ENCODE results near the gene TNN.

Gene TNN

DNA sequence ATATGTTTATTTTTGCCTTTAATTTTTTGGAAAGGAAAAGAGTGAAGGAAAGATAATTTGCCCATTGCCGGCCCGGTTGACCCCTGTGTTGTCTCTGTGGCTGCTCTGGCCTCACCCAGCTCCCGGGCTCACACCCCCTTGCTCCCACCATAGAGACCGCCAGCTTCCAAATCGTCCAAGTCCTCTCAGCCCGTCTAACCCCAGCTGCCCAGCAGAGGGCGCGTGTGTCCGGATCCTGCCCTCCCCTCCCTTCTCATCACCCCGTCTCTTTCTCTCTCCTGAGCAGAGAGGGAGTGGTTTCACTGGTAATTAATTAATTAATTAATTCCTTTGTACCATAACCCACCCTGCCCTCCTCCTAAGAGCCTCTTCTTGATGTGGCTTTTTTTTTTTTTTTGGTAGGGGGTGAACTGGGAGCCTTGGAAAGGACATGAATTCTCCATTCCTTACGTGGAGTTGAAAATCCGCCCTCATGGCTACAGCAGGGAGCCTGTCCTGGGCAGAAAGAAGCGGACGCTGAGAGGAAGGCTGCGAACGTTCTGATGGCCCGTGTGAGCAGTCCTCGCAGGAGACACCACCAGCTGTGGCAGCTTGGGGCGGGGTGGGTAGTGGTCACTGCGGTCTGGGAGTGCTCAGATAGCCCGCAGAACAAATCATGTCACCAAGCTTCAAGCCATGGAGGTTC is 79.0 kb downstream of the TNN start:
- DNase-seq (ENCODE audit: low read depth) = peak; percentile 50

GRCh38 chr1:175147569-175147968 is 79.9 kb downstream of the TNN start:
- DNase-seq (ENCODE audit: low read depth) = no peak

DNA sequence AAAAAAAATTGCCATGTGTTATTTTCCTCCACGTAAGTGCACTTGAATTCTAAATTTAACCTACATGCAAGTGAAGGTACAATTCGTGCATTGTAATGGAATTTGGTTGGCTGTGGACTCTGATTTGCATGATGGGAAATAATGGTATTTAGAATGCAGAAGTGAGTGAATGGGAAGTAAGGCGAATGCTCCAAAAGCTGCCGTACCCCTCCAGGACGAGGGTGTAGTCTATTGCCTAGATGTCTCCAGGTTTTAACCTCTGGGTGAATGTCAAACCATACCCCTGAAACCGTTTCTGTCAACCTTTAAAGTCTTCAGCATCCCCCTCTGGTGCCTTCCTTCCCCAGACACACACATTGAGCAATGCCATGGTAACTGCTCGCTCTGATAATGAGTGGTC is 80.4 kb downstream of the TNN start:
- no peak for DNase-seq (ENCODE audit: low read depth)

- DNase-seq (ENCODE audit: low read depth) = no peak
These were observed 83.1 kb downstream of the TNN start for GRCh38 chr1:175150596-175151319.

DNA sequence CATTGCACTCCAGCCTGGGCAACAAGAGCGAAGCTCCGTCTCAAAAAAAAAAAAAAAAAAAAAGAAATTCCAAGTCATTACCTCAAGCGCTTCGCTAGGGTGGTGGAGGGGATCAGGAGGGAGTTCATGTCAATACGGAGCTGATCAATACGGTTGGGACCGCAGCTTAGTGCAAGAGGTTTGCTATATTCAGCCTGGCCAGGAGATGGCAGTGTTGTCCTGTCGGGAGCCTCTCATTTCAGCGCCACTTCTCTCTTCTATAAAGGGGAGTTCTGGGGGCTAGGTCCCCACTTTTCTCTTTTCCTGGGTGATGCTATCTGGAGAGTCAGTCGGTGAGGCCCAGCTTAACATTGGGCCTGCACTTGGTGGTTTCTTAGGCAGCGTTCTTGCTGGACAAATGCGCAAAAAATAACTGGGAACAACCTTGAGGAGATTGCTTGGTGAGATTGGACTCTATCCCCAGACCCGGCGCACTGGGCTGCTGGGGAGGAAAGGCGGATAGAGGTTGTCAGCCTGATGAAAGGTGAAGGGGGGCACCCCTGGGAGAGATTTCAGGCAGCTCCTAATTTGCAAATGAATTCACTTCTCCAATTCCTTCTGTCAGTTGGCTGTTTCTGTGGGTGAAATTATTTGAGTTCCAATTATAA is 84.5 kb downstream of the TNN start:
- DNase-seq (ENCODE audit: low read depth) = peak; percentile 53

GRCh38 chr1:175154629-175155472 is 87.2 kb downstream of the TNN start:
- DNase-seq (ENCODE audit: low read depth) = peak; percentile 58

DNA sequence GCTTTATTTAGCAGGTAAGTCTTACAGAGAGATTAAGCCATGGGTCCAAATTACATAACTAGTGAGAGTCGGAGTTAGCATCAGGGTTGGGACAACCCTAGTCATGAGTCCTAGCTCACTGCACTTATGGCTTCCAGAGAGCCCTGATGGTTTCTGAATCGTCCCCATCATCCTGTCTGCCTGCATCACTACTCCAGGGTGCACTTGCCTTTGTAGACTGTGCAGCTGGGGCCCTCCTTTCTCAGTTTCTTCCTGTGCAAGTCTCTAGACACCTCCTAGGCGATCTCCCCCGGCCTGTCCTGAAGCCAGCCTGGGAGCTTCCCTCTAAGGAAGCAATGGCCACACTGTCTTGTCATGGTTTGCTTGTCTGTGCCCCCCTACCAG is 87.8 kb downstream of the TNN start:
- DNase-seq (ENCODE audit: low read depth) = no peak

DNA sequence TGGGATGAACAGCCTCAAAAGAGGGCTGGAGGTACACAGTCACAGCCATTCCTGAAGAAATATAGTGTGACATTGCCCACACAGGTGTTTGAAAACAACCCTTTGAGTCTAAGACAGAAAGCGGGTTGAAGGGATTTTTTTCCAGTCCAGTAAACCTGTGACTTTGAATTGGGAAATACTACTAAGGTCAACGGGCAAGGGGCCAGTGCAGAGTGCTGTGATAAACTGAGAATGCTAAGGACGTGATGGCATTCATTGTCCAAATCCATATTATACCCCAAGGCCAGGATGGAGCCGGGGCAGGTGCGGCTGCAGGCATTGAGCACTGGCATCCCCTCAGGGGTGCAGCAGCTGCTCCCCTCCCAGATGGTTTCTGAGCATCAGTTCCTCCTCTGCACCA is 88.3 kb downstream of the TNN start:
- no peak for DNase-seq (ENCODE audit: low read depth)

DNA sequence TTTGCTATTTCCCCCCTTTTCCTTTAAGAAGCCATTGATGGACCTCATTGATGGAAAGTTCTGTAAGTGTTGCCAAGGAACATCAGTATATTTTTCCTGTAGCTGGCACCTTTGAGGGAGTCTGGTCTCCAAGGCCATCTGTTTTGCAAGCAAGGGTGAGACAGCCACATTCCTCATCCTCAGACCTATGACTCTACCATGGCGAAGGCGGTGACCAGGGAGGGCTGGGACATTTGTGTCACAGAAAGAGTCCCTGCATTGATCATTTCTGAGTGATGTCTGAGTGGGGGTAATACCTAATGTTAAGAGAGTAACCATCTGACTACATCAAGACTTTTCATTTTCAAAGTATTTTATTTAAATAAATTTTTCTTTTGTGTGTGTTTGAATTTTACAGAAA is 89.6 kb downstream of the TNN start:
- DNase-seq (ENCODE audit: low read depth) = no peak

DNA sequence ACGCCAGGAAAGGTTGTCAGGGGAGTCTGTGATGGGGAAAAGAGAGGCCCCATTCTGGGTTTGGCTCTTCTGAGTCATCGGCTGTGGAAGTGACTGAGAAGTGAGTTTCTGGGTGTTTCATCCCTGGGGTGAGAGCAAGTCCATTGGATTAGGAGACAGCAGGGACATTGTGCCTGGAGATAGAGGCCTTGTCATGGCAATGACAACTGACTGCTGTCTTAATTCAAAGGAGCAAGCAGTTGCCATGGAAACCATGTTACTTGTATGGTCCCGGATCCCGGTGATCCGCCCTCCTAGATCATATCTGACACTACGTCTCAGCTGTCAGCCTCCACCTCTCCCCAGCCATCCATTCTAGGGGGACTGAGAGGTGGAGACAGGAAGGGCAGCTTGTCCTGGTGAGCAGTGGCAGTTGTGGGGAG is 90.5 kb downstream of the TNN start:
- no peak for DNase-seq (ENCODE audit: low read depth)

GRCh38 chr1:175162955-175163354 is 95.3 kb downstream of the TNN start:
- DNase-seq (ENCODE audit: low read depth) = no peak

DNA sequence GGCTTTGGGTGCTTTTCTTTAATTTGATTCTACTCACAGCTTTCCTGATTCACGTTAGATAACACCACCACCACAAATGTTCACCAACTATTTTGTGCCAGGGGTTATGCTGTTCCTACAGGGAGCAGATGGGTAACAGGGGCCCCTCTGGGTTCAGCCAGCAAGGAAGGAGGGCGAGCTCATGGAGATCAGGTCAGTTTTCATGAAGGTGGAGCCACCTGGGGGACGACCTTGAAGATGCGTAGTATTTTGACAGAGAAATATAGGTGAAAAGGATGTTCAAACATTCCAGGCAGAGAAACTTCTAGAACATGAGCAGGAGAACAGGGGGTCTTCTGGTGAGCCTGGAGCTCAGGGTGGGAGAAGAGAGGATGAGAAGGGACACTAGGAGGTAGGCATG is 96.1 kb downstream of the TNN start:
- DNase-seq (ENCODE audit: low read depth) = no peak

DNA sequence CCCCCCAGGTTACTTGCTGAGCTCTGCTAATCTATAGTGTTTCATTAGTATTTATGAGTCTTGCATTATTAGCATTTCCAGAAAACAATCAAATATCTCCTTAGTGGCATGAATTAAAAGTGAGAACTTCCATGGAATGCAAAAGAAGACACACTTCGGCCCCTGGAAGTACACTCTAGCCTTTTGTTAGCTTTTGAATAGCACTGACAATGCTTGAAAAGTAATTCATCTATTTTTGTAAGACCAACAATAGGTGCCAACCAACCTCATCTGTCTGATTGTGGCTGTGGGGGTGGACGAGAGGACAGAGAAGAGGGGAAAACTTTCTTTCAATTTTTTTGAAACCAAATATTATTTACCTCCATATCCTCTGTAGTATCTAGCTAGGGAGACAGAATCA is 97.1 kb downstream of the TNN start:
- no peak for DNase-seq (ENCODE audit: low read depth)

GRCh38 chr1:175166746-175167145 is 99.1 kb downstream of the TNN start:
- DNase-seq (ENCODE audit: low read depth) = no peak

GRCh38 chr1:175167861-175168260 is 100.2 kb downstream of the TNN start:
- no peak for DNase-seq (ENCODE audit: low read depth)

GRCh38 chr1:175168782-175169181 is 101.1 kb downstream of the TNN start:
- no peak for DNase-seq (ENCODE audit: low read depth)

- DNase-seq (ENCODE audit: low read depth) = no peak
These were observed 101.8 kb downstream of the TNN start for GRCh38 chr1:175169286-175170018.

DNA sequence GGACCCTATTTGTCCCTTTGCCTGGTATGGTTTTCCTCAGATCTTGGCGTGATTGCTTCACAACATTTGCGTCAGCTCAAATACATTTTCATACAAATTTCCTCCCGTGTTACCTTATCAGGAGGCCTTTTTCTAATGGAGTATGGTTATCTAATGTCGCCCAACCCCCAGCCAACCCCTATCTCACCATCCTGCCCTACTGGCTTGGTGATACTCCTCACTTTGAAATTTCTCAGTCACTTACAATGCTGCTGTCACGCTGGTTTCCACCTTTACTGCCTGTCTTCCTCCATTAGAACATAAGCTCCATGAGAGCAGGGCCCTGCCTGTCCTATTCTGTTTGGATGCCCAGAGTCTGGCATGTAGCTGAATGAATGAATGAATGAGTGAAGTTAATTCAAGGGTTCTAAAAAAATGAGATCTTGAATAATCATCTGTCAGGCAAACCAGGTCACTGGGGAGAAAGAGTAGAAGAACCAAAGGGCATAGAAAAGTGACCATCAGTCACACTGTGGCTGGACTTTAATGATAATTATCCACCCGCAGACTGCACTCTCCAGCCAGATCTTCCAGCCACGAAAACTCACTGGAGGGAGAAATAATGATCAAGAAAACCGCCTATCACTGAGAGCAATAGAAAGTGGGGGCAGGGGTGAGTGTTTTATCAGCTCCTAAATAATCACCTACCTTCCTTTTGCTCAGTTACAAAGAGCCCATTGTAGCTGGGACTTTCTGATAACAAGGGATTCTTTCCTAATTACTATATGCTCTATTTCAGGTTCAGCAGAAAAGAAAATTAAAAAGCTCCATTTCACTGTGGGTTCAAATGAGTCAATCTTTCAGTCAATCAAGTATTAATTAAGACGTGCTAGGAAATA is 103.6 kb downstream of the TNN start:
- no peak for DNase-seq (ENCODE audit: low read depth)

DNA sequence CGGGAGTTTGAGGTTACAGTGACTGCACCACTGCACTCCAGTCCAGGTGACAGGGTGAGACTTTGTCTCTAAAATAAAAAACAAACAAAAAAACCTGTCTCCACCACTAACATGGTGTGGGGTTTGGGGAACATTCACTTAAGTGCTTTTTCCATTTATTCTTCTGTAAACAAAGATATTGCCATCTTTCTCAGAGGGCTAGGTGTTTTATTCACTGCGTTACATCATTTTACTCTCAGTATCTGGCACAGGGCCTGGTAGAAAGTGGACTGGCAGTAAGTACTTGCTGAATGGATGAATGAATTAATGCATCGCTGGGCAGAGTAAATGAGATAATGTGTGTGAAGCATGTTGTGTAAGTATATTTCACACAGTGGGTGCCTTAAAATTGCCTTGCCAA is 104.9 kb downstream of the TNN start:
- DNase-seq (ENCODE audit: low read depth) = no peak

DNA sequence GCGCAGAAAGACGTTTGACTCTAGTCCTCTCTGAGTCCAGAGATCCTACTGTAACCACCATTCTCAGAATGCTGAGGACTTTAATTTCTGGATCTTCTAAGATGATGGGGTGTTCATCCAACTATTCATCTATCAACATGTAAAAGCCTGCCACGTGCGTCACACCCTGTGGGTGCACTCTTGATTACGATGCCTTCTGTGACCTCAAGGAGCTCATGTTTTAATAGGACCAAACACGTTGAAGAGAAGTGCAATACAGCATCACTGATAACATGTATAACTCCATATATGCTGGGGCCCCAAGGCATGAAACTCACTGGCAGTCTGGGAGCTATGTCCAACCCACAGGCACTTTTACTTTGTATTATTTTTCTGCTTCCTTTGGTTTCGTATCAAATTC is 105.9 kb downstream of the TNN start:
- no peak for DNase-seq (ENCODE audit: low read depth)
